Activated CD4-positive, alpha-beta T cell treated with anti-CD3 and anti-CD28 coated beads, Interleukin-2, amount 50 U/mL, for 24 hours (primary cell): ENCODE measurements around the gene DIMT1.

Experiments
- DNase-seq, 2 donors: peaks; one replicate each; pipeline ENCODE4 v3.0.0-alpha.2; 2020; ENCODE audit warnings: low read depth in 1 of 2, low spot score in 1 of 2

Gene DIMT1

DNA sequence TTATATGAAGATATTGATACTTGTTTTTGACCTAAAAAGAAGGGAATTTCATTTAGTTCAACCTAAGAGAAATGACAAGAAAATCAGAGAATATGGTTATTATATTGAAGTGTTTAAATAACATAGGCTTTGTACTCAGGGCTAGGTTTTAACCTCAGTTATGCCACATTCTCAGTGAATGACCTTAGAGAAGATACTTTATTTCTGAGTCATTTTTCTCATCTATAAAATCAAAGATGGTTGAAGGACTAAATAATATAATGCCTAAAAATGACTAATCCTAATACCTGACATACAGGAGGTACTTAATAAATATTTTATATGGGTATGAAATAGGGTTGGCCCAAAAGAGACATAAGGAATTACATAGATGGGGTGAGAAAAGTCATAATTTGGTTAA, 32.3 kb downstream of the DIMT1 start:
- DNase-seq = no peak

DNA sequence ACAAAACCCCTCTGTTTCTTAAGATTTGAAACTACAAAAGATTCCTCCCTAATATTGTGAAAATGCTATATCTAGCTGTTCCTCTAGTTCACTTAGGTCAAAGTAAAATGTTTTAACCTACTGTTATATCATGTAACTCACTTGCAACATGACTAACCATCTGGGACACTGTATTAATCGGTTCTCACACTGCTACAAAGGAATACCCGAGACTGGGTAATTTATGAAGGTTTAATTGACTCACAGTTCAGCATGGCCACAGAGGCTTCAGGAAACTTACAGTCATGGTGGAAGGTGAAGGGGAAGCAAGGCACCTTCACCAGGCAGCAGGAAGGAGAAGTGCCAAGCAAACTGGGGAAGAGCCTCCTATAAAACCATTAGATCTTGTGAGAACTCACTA, 34.7 kb downstream of the DIMT1 start:
- DNase-seq = no peak

DNA sequence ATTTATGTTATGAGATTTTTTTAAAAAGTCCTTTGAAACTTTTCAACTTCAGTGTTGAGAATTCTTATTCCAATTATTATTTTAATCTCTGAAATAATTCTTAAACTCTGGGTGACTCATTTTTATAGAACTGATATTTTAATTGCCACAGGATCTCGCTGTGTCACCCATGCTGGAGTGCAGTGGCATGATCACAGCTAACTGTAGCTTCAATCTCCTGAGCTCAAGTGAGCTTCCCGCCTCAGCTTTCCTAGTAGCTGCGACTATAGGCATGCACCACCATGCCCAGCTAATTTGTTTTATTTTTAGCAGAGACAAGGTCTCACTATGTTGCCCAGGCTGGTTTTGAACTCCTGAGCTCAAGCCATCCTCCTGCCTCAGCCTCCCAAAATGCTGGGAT, 41.0 kb downstream of the DIMT1 start:
- no peak for DNase-seq

DNA sequence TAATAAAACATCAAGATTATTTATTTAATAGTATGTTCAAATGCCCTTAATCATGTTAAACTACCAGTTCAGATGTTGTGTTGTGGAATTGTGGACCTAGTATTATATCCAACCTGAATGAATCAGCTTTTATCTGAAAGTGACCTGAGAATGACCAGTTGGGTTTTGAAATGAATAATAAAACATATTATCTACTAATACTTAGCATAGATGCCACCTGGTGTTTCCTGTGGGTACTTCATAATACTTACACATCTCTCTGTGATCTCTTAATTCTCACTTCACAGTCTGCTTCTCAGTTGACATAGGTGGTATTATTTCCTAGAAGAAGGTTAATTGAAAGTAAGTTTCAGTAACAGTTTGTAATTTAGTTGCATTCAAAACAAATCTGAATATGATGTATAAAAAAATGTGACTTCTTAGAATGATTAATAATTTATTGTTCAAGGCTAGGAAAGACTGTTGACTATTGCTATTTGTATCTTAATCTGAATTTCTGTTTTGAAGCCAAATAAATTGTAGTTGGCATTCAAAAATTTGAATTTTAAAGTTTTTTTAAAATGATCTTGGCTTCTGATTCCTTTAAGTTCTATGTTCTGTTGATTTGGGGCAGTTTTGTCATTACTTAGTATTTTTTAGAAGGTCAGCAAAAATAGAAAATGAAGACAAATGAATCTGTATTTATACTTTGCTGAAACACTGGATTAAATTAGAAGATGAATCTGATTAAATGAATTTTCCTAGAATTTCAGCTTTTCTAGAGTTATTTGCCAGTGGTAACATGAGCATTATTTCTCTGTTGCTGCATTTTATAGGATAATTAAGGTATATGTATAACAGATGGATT, 49.5 kb downstream of the DIMT1 start:
- DNase-seq = no peak

DNA sequence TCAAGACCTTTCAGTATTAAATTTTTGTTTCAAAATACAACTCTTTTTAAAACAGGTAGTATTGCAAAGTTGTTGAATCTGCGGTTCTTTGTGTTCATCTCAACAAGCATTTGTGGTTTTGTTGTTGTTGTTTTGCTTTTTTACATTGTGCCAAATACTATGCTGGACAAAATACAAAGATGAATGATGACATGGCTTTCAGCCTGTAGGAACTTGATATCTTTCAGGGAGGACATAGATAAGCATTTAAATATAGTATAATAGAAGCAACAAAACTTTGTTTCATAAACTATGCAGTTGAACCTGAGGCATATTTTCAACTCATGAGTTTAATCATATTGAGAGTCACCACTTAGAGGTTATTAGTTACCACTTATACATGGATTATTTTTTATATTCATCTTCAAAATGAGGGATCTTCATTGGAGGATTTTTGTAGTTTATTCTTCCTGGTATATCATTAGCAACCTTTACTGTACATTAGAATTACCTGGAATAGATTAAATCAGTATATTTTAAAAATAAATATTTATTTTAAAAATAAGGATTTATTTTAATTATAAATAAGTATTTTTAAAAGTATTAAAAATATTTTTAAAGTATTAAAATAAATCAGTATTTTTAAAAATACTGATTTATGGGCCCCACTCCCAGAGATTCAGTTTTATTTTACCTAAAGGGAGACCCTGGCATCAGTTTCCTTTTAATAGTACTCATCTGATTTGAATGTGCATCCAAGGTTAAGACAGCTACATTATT, 54.8 kb downstream of the DIMT1 start:
- no peak for DNase-seq

DNA sequence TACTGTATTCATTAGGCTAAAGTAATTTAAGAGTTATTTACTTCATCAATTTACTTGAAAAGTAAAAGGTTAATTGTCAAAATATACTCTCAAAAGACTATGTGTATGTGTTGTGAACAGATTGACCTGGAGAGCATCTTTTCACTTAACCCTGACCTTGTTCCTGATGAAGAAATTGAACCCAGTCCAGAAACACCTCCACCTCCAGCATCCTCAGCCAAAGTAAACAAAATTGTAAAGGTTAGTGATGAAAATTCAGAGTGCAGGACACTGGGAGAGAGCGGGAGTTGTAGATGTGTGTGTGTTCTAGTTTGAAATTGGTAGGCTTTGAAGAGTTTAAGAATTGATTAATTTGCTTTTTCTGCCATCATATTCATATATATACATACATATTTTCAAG, 55.8 kb downstream of the DIMT1 start:
- no peak for DNase-seq

DNA sequence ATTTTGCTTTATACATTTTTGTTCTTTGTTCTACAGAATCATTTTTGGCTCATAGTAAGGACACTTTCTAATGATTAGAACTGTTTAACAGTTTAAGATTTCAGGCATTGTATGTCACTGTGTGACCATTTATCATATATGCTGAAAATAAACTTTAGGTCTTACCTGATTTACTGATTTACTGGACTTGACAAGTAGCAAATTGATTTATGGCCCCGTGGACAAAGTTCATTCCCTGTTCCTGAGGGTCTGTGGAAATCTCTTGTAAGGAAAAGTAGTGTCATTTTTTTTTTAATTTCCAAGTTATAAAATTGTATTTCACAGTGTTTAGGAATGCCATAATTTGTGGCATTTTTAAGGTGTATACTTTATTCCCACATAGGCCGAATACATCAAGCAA, 57.0 kb downstream of the DIMT1 start:
- DNase-seq = no peak

DNA sequence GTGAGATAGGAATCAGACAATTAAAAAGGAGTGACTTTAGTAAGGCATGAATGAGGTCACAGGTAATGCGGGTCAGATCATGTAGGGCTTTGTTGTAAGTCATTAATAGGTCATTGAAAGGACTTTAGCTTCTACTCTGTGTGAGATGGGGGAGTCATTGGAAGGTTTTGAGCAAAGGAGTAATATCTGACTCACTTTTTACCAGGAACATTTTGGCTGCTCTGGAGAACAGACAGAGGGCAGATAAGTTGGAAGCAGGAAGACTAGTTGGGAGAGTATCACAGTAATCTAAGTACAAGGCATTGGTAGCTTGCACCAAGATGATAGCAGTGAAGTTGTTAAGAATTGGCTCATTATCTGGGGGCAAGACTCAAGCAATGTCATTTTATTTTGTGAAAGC, 60.3 kb downstream of the DIMT1 start:
- DNase-seq = no peak

DNA sequence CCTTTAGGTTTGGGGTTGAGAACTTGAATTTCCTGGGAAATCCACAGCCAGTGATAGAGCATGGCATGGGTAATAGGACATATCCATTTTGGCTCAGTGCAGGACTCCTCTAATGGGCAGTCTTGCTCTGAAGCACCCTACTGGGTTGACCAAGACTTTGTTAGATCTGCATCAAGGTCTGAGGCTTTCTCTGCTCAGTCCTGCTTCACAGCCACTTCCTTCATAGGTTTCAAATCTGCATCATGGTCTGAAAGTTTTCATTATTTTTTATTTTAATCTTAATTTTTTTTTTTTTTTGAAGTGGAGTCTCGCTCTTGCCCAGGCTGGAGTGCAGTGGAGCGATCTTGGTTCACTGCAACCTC, 61.2 kb downstream of the DIMT1 start:
- no peak for DNase-seq

DNA sequence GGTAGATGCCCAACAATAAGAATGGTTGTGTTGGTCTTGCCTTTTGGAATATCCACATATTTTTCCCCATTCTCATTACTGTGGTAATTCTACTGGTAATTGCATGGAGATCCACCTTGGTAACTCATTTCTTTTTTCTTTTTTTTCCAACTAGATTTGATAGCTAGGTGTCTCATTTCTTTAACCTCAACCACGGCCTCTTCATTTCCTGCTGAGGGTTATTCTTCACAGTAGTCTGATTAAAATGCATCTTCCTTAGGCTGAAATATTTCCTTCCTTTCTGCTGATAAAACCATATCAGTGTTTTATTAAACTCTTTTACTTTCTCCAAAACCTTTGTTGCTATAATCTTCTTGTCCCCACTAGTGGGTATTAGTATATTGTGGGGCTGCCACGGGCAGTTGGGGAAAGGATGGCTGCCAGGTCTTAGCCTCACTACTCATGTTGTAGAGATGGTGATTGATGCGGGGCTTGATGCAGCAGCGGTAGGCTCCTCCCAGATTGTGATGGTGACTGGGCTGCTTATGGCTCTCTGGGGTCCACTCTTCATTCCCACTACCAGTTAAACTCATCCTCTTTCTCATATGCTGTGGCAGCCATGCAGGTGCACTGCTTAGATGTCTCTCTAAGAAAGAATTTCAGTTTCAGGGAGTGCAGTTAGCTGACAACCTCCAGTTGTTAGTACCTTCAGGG, 61.8 kb downstream of the DIMT1 start:
- DNase-seq = no peak

DNA sequence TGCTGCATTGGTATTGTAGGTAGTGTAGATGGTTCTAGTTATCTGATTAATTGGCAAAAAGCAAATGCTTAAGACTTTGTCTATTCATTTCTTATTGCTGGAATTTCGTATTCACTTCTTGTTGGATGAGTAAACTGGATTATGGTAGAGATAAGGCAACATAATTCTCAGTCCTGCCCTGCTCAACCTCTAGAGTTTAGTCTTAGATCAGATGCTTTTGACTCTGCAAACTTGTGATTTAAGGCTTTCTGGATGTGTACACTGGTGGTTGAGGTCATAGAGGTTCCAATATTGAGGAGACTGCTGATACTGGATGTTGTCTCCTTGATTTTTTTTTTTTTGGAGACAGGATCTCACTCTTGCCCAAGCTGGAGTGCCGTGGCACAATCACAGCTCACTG, 62.7 kb downstream of the DIMT1 start:
- DNase-seq = no peak

DNA sequence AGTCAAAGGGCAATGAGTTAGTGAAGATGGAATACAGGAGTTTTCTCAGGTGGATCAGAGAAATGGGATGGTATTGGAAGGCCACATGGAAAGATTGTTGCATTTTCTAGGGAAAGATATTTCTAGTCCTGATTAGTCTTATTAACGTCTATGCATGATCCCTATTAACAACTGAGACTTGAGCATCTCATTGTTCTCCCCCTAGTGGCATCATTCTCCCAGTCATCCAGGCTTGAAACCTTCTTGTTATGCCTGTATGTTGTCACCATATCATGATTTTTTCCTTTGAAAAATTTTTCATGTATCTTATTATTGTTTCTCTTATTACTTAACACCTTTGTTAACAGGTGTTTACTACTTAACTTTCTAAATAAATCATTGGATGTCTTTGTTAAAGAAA, 63.3 kb downstream of the DIMT1 start:
- no peak for DNase-seq
